ENCODE data around the gene TEX19.

DNA sequence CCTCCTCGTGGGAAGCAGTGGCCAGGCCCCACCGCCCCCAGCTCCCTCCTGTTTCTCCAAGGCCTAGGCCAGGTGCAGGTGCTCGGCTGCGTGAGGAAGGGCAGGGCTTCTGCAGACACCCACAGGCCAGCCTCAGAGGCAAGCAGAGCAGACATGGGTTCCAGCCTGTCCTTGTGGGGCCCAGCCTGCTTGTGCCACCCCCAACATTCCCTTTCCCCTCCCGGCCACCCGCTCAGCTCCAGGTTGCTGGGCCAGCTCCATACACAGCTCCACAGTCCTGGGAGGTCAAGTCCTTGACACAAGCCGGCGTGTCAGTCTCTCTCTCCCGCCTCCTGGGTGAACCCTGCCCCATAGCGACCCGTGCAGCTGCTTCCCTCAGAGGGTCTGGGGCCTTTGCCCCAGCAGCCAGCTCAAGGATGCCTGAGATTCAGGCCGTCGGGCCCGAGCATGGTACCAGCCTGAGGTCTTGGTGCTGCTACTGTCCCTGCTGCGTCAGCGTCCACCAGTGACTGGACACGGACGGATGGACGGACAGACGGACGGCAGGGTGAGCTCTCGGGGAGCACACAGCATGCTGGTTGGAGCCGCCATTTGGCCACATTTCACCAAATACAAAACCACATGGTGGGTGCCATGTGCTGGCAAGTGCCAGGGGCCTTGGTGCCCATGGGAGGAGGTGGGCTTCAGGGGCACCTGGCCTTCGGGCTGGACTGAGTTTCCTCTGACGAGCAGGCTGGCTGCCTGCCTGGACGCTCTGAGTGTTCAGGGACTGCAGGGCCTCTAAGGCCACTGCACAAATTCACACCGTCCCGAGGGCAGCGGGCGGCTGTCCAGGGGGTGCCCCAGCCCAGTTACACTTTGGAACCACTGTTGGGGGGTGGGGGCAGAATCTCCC, 33.5 kb upstream of the TEX19 start:
- TF ChIP-seq, protein P1, sequence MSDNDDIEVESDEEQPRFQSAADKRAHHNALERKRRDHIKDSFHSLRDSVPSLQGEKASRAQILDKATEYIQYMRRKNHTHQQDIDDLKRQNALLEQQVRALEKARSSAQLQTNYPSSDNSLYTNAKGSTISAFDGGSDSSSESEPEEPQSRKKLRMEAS (IDR thresholded peaks at IDR 0.05), result no peak
- TF ChIP-seq EGR1 (IDR thresholded peaks at IDR 0.05), result no peak
- no peak for TF ChIP-seq TCF12 (IDR thresholded peaks at IDR 0.05; ENCODE audit: low read depth)

All from Ishikawa (cell line).